ENCODE measurements around the gene HES7. TPM values are rescaled to one million over a fixed set of nuclear protein-coding genes. Genes with fewer than 3 reads are reported as not detected.

HES7 gene
- total and polyA plus RNA-seq, 9 of the 15 experiments (the other 6 are each of a cell fraction or from before 2014, with no cell fraction given), result 0.03 to 1.7 (median 0.14) TPM; not detected in 1

- TF ChIP-seq MYC (IDR thresholded peaks at IDR 0.05; ENCODE audit: low read depth, low read length), result peak; percentile 26; the same call in 1 of the 2 replicates
- no peak for TF ChIP-seq MYC (CRISPR knock-in tag; IDR thresholded peaks at IDR 0.05; ENCODE audit: borderline replicate concordance, low read depth)
- TF ChIP-seq ESRRA (IDR thresholded peaks at IDR 0.05; ENCODE audit: borderline replicate concordance, low read depth), result peak; percentile 93
- TF ChIP-seq ZBTB33 (CRISPR knock-in tag; IDR thresholded peaks at IDR 0.05), result 0 out of 2 replicates have a peak, but pooled peaks have one; percentile 29
- TF ChIP-seq DEAF1 (CRISPR knock-in tag; IDR thresholded peaks at IDR 0.05), result 0 out of 2 replicates have a peak, but pooled peaks have one; percentile 13
- TF ChIP-seq EGR1 (conservative IDR thresholded peaks at IDR 0.05), result peak; percentile 23; the same call in 1 of the 2 replicates
- peak; percentile 40; the same call in 1 of the 2 replicates for TF ChIP-seq VEZF1 (CRISPR knock-in tag; IDR thresholded peaks at IDR 0.05)
- TF ChIP-seq RB1 (IDR thresholded peaks at IDR 0.05; ENCODE audit: low read depth), result 0 out of 2 replicates have a peak, but pooled peaks have one; percentile 13
- peak; percentile 16; the same call in 1 of the 2 replicates for TF ChIP-seq HCFC1 (IDR thresholded peaks at IDR 0.05; ENCODE audit: low read depth, low read length)
Measured at GRCh38 chr17:8158267-8159031, 34.5 kb upstream of the HES7 start (continued).

Data from K562 (cell line).